ENCODE results near the gene USP12.

GRCh38 chr13:27040826-27041108, 130.8 kb downstream of the USP12 start:
- TF ChIP-seq CTCF (IDR thresholded peaks at IDR 0.05) (no peak), POLR2AphosphoS5 (IDR thresholded peaks at IDR 0.05) (no peak)
